ENCODE measurements around the gene GABRG3. TPM values are rescaled to one million over a fixed set of nuclear protein-coding genes. Genes with fewer than 3 reads are reported as not detected.
"Not testable (repeated sequence)": the region's sequence is repeated elsewhere in the genome, so short reads cannot be mapped to it uniquely, and the experiment has no call there.

Gene GABRG3
- total RNA-seq, 1 donor from 2014 or later: not detected

- ATAC-seq: not testable (repeated sequence)
Measured at GRCh38 chr15:27191515-27191914, 220.5 kb downstream of the GABRG3 start.

GRCh38 chr15:27196691-27197090 is 225.7 kb downstream of the GABRG3 start:
- no peak for ATAC-seq

- ATAC-seq: no peak
Measured at GRCh38 chr15:27201425-27201824, 230.4 kb downstream of the GABRG3 start.

GRCh38 chr15:27210176-27210575 is 239.2 kb downstream of the GABRG3 start:
- ATAC-seq: no peak

GRCh38 chr15:27214032-27214431 is 243.1 kb downstream of the GABRG3 start:
- ATAC-seq: no peak

GRCh38 chr15:27214961-27215360 is 244.0 kb downstream of the GABRG3 start:
- ATAC-seq: no peak

GRCh38 chr15:27218426-27218825 is 247.4 kb downstream of the GABRG3 start:
- ATAC-seq: no peak

- no peak for ATAC-seq
Measured at GRCh38 chr15:27219636-27220035, 248.7 kb downstream of the GABRG3 start.

- ATAC-seq: no peak
Measured at GRCh38 chr15:27220199-27220598, 249.2 kb downstream of the GABRG3 start.

GRCh38 chr15:27222479-27222878 is 251.5 kb downstream of the GABRG3 start:
- no peak for ATAC-seq

GRCh38 chr15:27223179-27223578 is 252.2 kb downstream of the GABRG3 start:
- ATAC-seq: no peak

GRCh38 chr15:27231811-27232210 is 260.8 kb downstream of the GABRG3 start:
- ATAC-seq: no peak

GRCh38 chr15:27232876-27233275 is 261.9 kb downstream of the GABRG3 start:
- ATAC-seq: no peak

GRCh38 chr15:27234593-27234992 is 263.6 kb downstream of the GABRG3 start:
- ATAC-seq: no peak

- ATAC-seq: no peak
Measured at GRCh38 chr15:27235161-27235560, 264.2 kb downstream of the GABRG3 start.

- no peak for ATAC-seq
Measured at GRCh38 chr15:27235681-27236080, 264.7 kb downstream of the GABRG3 start.

- no peak for ATAC-seq
Measured at GRCh38 chr15:27237319-27237939, 266.4 kb downstream of the GABRG3 start.

- ATAC-seq: no peak
Measured at GRCh38 chr15:27238209-27238608, 267.2 kb downstream of the GABRG3 start.

GRCh38 chr15:27238707-27239423 is 267.9 kb downstream of the GABRG3 start:
- no peak for ATAC-seq

GRCh38 chr15:27241943-27242342 is 271.0 kb downstream of the GABRG3 start:
- ATAC-seq: peak; percentile 52

GRCh38 chr15:27244047-27244446 is 273.1 kb downstream of the GABRG3 start:
- ATAC-seq: no peak

GRCh38 chr15:27248251-27248650 is 277.3 kb downstream of the GABRG3 start:
- ATAC-seq: no peak

GRCh38 chr15:27249046-27249759 is 278.2 kb downstream of the GABRG3 start:
- no peak for ATAC-seq

- ATAC-seq: no peak
Measured at GRCh38 chr15:27249760-27250109, 278.8 kb downstream of the GABRG3 start.

Data from esophagus mucosa (tissue), 1 donor.